Heart left ventricle (tissue), 13 donors: Measurements from ENCODE around the gene MACROD1.

ENCODE experiments used
- POLR2A ChIP-seq, 2 donors: fragments of 450-650 bp; IDR thresholded peaks; one replicate each; pipeline ENCODE4 v1.6.1; 2017; ENCODE audit warnings: antibody characterized with exemption in 2 of 2, mild to moderate bottlenecking in 2 of 2, moderate library complexity in 2 of 2
- TF ChIP-seq, protein P1 (sequence below), 12 donors: fragments of 200-600 bp; sonication (generic) in 4 of 12; IDR thresholded peaks; one replicate each; pipeline versions ENCODE4 v1.5.0 to v1.8.0; 2018 to 2022; ENCODE audit warnings: antibody characterized with exemption in 12 of 12, mild to moderate bottlenecking in 5 of 12
- donor health status: ischemic (EF 13 %, LVEDD 7.1; RV severe dilation, severe dysfunction).
- donor health status: DM: no; HTN: yes; CAD: no.
- donor health status: DM: no; HTN: no; CAD: no.
- donor health status: ischemic (EF 25% LVEDD 6.9; RV normal size, moderate dysfunction).
- donor health status: ischemic (EF 25% LVEDD 5.7; RV mildly dilated, moderate dysfunction).
- donor health status: ischemic (EF 35%, LVEDD 5.7; RV mildly dilated, moderate dysfunction).
- donor health status: nonischemic (EF 11% LVEDD 7.7; RV severe dilation, severe dysfunction).
- donor health status: DM: yes; HTN: yes; CAD: no.
- donor health status: PGD.
- donor health status: ischemic (EF 29% LVEDD 5.4; RV normal size, mild dysfunction).
- donor health status: nonischemic (EF 23%, LVEDD 6.1; RV moderate dilation, normal function).

GRCh38 chr11:64117763-64118459 is 48.0 kb downstream of the MACROD1 start:
- TF ChIP-seq, protein P1, sequence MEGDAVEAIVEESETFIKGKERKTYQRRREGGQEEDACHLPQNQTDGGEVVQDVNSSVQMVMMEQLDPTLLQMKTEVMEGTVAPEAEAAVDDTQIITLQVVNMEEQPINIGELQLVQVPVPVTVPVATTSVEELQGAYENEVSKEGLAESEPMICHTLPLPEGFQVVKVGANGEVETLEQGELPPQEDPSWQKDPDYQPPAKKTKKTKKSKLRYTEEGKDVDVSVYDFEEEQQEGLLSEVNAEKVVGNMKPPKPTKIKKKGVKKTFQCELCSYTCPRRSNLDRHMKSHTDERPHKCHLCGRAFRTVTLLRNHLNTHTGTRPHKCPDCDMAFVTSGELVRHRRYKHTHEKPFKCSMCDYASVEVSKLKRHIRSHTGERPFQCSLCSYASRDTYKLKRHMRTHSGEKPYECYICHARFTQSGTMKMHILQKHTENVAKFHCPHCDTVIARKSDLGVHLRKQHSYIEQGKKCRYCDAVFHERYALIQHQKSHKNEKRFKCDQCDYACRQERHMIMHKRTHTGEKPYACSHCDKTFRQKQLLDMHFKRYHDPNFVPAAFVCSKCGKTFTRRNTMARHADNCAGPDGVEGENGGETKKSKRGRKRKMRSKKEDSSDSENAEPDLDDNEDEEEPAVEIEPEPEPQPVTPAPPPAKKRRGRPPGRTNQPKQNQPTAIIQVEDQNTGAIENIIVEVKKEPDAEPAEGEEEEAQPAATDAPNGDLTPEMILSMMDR (IDR thresholded peaks at IDR 0.05), result no peak
- TF ChIP-seq POLR2A (IDR thresholded peaks at IDR 0.05), result no peak
